PC-3 (cell line): ENCODE data around the gene CCDC91.

Source experiments
- EZH2 ChIP-seq: fragments of 300-600 bp; sonication (generic); IDR thresholded peaks from one replicate; pipeline ENCODE4 v1.6.1; 2017; ENCODE audit warnings: antibody characterized with exemption, mild to moderate bottlenecking, low read length; ENCODE audit not compliant: unreplicated experiment
- EZH2phosphoT487 ChIP-seq: fragments of 300-600 bp; sonication (generic); IDR thresholded peaks from 2 replicates; pipeline ENCODE4 v1.6.1; 2018; ENCODE audit warnings: mild to moderate bottlenecking, antibody characterized with exemption, low read length, borderline replicate concordance
- TF ChIP-seq, protein P1 (sequence below): fragments of 300-600 bp; sonication (generic); conservative IDR thresholded peaks from 2 replicates; pipeline ENCODE4 v1.5.1; 2017; ENCODE audit warnings: antibody characterized with exemption, low read depth, mild to moderate bottlenecking, low read length

DNA sequence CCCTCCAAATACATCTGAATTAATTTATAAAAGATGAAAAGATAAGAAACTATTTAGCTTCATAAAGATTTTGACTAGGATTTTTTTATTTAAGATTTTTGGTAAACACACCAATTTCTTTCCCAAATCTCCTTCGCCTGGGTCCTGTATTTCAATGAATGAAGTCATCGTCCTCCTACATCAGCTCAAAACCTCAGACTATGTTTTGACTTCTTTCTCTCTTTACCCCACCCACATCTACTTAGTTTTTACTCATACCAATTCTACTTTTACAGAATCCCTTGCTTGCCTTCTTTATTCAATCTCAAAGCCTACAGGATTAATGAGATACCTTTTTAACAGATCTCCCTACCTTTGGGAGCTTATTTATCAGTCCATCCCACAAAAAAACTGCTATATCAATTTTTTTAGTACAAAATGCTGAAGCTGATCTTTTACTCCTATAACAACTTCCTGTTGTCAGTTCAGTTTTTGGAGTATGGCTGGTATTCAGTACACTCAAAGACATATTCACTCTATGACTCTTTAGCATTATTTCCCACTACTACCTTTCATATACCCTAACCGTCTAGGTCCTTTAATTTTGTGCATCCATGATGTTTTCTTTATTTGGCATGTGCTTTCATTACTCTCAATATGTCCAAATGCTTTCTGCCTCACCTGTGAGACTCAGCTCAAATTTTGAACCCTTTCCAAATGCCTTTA is 18.7 kb upstream of the CCDC91 start:
- TF ChIP-seq, protein P1, sequence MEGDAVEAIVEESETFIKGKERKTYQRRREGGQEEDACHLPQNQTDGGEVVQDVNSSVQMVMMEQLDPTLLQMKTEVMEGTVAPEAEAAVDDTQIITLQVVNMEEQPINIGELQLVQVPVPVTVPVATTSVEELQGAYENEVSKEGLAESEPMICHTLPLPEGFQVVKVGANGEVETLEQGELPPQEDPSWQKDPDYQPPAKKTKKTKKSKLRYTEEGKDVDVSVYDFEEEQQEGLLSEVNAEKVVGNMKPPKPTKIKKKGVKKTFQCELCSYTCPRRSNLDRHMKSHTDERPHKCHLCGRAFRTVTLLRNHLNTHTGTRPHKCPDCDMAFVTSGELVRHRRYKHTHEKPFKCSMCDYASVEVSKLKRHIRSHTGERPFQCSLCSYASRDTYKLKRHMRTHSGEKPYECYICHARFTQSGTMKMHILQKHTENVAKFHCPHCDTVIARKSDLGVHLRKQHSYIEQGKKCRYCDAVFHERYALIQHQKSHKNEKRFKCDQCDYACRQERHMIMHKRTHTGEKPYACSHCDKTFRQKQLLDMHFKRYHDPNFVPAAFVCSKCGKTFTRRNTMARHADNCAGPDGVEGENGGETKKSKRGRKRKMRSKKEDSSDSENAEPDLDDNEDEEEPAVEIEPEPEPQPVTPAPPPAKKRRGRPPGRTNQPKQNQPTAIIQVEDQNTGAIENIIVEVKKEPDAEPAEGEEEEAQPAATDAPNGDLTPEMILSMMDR: no peak
- no peak for TF ChIP-seq EZH2
- TF ChIP-seq EZH2phosphoT487: no peak
